ENCODE data around the gene CYP1B1. TPM values are rescaled to one million over a fixed set of nuclear protein-coding genes. Genes with fewer than 3 reads are reported as not detected.

CYP1B1 gene
- polyA plus RNA-seq, 1 donor from 2014 or later = not detected

GRCh38 chr2:38033646-38034045 is 42.3 kb downstream of the CYP1B1 start:
- H3K79me2 ChIP-seq (replicated peaks; ENCODE audit: insufficient read depth, low read length) = no peaks in the 10 kb centered on the region

GRCh38 chr2:38032946-38033345 is 43.0 kb downstream of the CYP1B1 start:
- H3F3A ChIP-seq (ENCODE audit: insufficient read depth, low read length, poor library complexity, severe bottlenecking) = no peaks in the 10 kb centered on the region
- no peak overlapping the region for H3K4me2 ChIP-seq (ENCODE audit: low read length)
- H3K9me2 ChIP-seq (ENCODE audit: insufficient read depth, low read length) = no peaks in the 10 kb centered on the region
- TF ChIP-seq EZH2 (IDR thresholded peaks at IDR 0.05; ENCODE audit: borderline replicate concordance, insufficient read depth, low read length, poor library complexity, severe bottlenecking) = no peak
- TF ChIP-seq POLR2AphosphoS5 (IDR thresholded peaks at IDR 0.05) = no peak
- TF ChIP-seq EP300 (conservative IDR thresholded peaks at IDR 0.05; ENCODE audit: poor library complexity, severe bottlenecking) = no peak
- TF ChIP-seq MXI1 (conservative IDR thresholded peaks at IDR 0.05; ENCODE audit: poor library complexity, severe bottlenecking) = no peak
- TF ChIP-seq, protein P1, sequence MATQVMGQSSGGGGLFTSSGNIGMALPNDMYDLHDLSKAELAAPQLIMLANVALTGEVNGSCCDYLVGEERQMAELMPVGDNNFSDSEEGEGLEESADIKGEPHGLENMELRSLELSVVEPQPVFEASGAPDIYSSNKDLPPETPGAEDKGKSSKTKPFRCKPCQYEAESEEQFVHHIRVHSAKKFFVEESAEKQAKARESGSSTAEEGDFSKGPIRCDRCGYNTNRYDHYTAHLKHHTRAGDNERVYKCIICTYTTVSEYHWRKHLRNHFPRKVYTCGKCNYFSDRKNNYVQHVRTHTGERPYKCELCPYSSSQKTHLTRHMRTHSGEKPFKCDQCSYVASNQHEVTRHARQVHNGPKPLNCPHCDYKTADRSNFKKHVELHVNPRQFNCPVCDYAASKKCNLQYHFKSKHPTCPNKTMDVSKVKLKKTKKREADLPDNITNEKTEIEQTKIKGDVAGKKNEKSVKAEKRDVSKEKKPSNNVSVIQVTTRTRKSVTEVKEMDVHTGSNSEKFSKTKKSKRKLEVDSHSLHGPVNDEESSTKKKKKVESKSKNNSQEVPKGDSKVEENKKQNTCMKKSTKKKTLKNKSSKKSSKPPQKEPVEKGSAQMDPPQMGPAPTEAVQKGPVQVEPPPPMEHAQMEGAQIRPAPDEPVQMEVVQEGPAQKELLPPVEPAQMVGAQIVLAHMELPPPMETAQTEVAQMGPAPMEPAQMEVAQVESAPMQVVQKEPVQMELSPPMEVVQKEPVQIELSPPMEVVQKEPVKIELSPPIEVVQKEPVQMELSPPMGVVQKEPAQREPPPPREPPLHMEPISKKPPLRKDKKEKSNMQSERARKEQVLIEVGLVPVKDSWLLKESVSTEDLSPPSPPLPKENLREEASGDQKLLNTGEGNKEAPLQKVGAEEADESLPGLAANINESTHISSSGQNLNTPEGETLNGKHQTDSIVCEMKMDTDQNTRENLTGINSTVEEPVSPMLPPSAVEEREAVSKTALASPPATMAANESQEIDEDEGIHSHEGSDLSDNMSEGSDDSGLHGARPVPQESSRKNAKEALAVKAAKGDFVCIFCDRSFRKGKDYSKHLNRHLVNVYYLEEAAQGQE (IDR thresholded peaks at IDR 0.05; ENCODE audit: borderline replicate concordance) = no peak
- no peak for TF ChIP-seq RAD21 (conservative IDR thresholded peaks at IDR 0.05)
- no peak for TF ChIP-seq SMC3 (conservative IDR thresholded peaks at IDR 0.05; ENCODE audit: poor library complexity)
- TF ChIP-seq CTCF (IDR thresholded peaks at IDR 0.05; ENCODE audit: poor library complexity, severe bottlenecking) = no peak
- no peak for TF ChIP-seq TAF1 (IDR thresholded peaks at IDR 0.05; ENCODE audit: low read depth)
- H4K20me1 ChIP-seq (ENCODE audit: insufficient read depth) = no peaks in the 10 kb centered on the region
- no peaks in the 10 kb centered on the region for H3K9me3 ChIP-seq (ENCODE audit: low read length)
- H3K4me3 ChIP-seq (ENCODE audit: low read length) = no peak overlapping the region
- H3K79me2 ChIP-seq (replicated peaks; ENCODE audit: insufficient read depth, low read length) = no peaks in the 10 kb centered on the region
- no peaks in the 10 kb centered on the region for H3K27me3 ChIP-seq (ENCODE audit: insufficient read depth, low read depth, low read length)
- H2AFZ ChIP-seq (ENCODE audit: low read depth, low read length) = no peak overlapping the region
- H3K27ac ChIP-seq (ENCODE audit: low read length) = no peak overlapping the region
- no peaks in the 10 kb centered on the region for H3K36me3 ChIP-seq (ENCODE audit: insufficient read depth, low read length)
- no peak overlapping the region for H3K9ac ChIP-seq (ENCODE audit: low read length)

More at GRCh38 chr2:38033646-38034045, 42.3 kb downstream of the CYP1B1 start:
- Histone ChIP-seq H4K20me1 (ENCODE audit: insufficient read depth) (no peaks in the 10 kb centered on the region), H3K36me3 (ENCODE audit: insufficient read depth, low read length) (no peaks in the 10 kb centered on the region), H2AFZ (ENCODE audit: low read depth, low read length) (no peak overlapping the region), H3K9me2 (ENCODE audit: insufficient read depth, low read length) (no peaks in the 10 kb centered on the region), H3K9ac (ENCODE audit: low read length) (no peak overlapping the region), H3K9me3 (ENCODE audit: low read length) (no peaks in the 10 kb centered on the region), H3F3A (ENCODE audit: insufficient read depth, low read length, poor library complexity, severe bottlenecking) (no peaks in the 10 kb centered on the region), H3K4me2 (ENCODE audit: low read length) (no peak overlapping the region), H3K27me3 (ENCODE audit: insufficient read depth, low read depth, low read length) (no peaks in the 10 kb centered on the region), H3K27ac (ENCODE audit: low read length) (no peak overlapping the region), H3K4me3 (ENCODE audit: low read length) (no peak overlapping the region)
- TF ChIP-seq TAF1 (IDR thresholded peaks at IDR 0.05; ENCODE audit: low read depth) (no peak), EZH2 (IDR thresholded peaks at IDR 0.05; ENCODE audit: borderline replicate concordance, insufficient read depth, low read length, poor library complexity, severe bottlenecking) (no peak), CTCF (IDR thresholded peaks at IDR 0.05; ENCODE audit: poor library complexity, severe bottlenecking) (no peak), POLR2AphosphoS5 (IDR thresholded peaks at IDR 0.05) (no peak), EP300 (conservative IDR thresholded peaks at IDR 0.05; ENCODE audit: poor library complexity, severe bottlenecking) (no peak), MXI1 (conservative IDR thresholded peaks at IDR 0.05; ENCODE audit: poor library complexity, severe bottlenecking) (no peak), RAD21 (conservative IDR thresholded peaks at IDR 0.05) (no peak), SMC3 (conservative IDR thresholded peaks at IDR 0.05; ENCODE audit: poor library complexity) (no peak)
- TF ChIP-seq, protein P1 (IDR thresholded peaks at IDR 0.05; ENCODE audit: borderline replicate concordance) = no peak

Measured in neural cell (in vitro differentiated cells).